RWPE2 (cell line): ENCODE data around the gene NRM.
A peak's percentile ranks its signal among the peaks of the same experiment; 100 is the strongest.

Experiments
- ATAC-seq: fragments of 200-7000 bp; cut with Tn5 transposase; 3 replicates; pipeline ENCODE4 v1.9.1; 2021; ENCODE audit warnings: low read depth
- DNase-seq: peaks from one replicate; pipeline ENCODE4 v3.0.0-alpha.2; 2020; ENCODE audit warnings: low spot score
- H3K27ac ChIP-seq: fragments of 450-650 bp; 2 replicates; pipeline ENCODE4 v1.5.1; 2017; ENCODE audit warnings: mild to moderate bottlenecking; ENCODE audit not compliant: poor library complexity, severe bottlenecking
- H3K27me3 ChIP-seq: fragments of 250-450 bp; sonication (Bioruptor Pico); 2 replicates; pipeline ENCODE4 v1.5.1; 2021; ENCODE audit warnings: mild to moderate bottlenecking, moderate library complexity; ENCODE audit not compliant: insufficient read depth, poor library complexity, severe bottlenecking
- H3K36me3 ChIP-seq: fragments of 250-450 bp; sonication (Bioruptor Pico); 2 replicates; pipeline ENCODE4 v1.5.1; 2020; ENCODE audit warnings: low read depth, mild to moderate bottlenecking, moderate library complexity
- H3K4me1 ChIP-seq: fragments of 250-450 bp; sonication (Bioruptor Pico); 2 replicates; pipeline ENCODE4 v1.5.1; 2021; ENCODE audit warnings: mild to moderate bottlenecking, moderate library complexity; ENCODE audit not compliant: insufficient read depth, poor library complexity, severe bottlenecking
- H3K4me3 ChIP-seq: fragments of 250-450 bp; sonication (Bioruptor Pico); 2 replicates; pipeline ENCODE4 v1.5.1; 2021; ENCODE audit warnings: mild to moderate bottlenecking, moderate library complexity; ENCODE audit not compliant: severe bottlenecking
- H3K9me3 ChIP-seq: fragments of 250-450 bp; sonication (Bioruptor Pico); 2 replicates; pipeline ENCODE4 v1.5.1; 2021; ENCODE audit warnings: mild to moderate bottlenecking, moderate library complexity; ENCODE audit not compliant: severe bottlenecking
- TF ChIP-seq, protein P1 (sequence below): fragments of 450-650 bp; IDR thresholded peaks from one replicate; pipeline ENCODE4 v1.5.1; 2017; ENCODE audit warnings: mild to moderate bottlenecking, moderate library complexity; ENCODE audit not compliant: poor library complexity, severe bottlenecking

NRM gene

DNA sequence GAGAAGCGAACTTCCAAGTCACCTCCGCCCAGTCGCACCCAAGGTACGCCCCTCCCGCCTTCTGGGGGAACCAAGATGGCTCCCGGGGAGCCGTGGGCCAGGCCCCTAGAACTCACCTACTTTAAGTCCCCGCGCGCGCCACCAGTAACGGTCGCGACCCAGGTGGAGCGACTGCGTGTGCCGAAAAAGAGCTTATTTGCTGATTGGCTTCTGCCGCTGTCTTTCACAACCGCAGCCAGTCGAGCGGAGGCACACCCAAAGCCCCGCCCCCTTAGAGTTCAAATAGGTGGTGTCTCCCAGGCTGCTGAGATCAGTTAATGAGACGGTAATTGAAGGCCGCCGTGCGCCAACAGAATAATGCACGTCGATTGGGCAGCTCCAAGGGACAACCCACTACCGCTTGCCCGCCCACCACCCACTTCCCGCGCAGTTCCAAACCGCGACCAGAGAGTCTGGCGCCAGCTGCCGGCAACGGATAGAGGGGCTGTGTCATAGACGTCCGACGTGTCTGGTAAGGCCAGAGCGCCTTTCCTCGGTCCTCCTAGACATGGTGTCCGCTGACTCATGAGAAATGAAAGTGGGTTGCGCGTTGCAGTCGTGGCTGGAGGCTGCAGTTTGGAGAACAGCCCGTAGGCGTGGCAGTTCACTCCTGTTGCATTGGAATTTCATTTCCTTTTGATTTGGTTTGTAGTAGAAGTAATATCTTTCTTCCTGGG is 26.5 kb upstream of the NRM start, which contains the start of gene MDC1:
Gene MDC1, minus strand, starts transcription at position 153 of the 716 bp plus-strand sequence. CDS start 2,106 bp downstream, outside the sequence.
- Histone ChIP-seq H3K4me3 (peak within 1 kb of the TSS; percentile 56), H3K36me3 (peaks cover 48% of the 10 kb centered on the region)

DNA sequence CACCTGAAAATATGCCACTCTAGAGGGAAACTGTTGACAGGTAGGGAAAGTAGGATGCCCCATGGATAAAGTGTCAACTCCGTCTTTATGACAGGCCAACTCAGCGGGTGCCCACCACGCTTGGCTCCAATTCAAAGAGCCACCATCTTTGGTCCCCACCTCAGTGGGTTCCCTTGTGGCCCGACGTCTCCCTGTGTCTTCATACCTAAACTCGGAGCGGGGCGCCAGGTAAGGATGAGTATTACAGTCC is 26.0 kb upstream of the NRM start:
- TF ChIP-seq, protein P1, sequence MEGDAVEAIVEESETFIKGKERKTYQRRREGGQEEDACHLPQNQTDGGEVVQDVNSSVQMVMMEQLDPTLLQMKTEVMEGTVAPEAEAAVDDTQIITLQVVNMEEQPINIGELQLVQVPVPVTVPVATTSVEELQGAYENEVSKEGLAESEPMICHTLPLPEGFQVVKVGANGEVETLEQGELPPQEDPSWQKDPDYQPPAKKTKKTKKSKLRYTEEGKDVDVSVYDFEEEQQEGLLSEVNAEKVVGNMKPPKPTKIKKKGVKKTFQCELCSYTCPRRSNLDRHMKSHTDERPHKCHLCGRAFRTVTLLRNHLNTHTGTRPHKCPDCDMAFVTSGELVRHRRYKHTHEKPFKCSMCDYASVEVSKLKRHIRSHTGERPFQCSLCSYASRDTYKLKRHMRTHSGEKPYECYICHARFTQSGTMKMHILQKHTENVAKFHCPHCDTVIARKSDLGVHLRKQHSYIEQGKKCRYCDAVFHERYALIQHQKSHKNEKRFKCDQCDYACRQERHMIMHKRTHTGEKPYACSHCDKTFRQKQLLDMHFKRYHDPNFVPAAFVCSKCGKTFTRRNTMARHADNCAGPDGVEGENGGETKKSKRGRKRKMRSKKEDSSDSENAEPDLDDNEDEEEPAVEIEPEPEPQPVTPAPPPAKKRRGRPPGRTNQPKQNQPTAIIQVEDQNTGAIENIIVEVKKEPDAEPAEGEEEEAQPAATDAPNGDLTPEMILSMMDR, result no peak
- no peak for ATAC-seq
- peaks cover 19% of the 10 kb centered on the region for H3K4me1 ChIP-seq

More for the DNA sequence above, 26.5 kb upstream of the NRM start, which contains the start of gene MDC1:
- peaks cover 19% of the 10 kb centered on the region for H3K4me1 ChIP-seq
- ATAC-seq, result peak; percentile 84
- peak within 1 kb of the TSS; percentile 96 for H3K27ac ChIP-seq
- TF ChIP-seq, protein P1, result no peak
- H3K27me3 ChIP-seq, result no peaks in the 10 kb centered on the region
- DNase-seq, result peak; percentile 100
- H3K9me3 ChIP-seq, result no peaks in the 10 kb centered on the region

DNA sequence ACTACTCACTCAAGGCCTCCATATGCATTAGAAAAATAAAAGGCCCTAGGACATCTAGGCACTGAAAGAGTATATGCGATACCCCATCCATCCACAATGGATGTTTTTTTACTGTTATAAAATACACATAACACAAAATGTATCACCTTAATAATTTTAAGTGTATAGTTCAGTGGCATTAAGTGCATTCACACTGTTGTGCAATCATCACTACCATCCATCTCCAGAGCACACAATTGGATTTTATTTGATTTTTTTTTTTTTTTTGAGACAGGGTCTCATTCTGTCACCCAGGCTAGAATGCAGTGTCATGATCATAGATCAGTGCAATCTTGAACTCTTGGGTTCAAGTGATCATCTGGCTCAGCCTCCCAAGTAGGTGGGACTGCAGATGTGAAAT is 23.5 kb upstream of the NRM start:
- H3K9me3 ChIP-seq, result no peaks in the 10 kb centered on the region
- H3K27ac ChIP-seq, result no peak overlapping the region
- peaks cover 19% of the 10 kb centered on the region for H3K4me1 ChIP-seq
- ATAC-seq (no peak), DNase-seq (no peak)
- no peaks in the 10 kb centered on the region for H3K27me3 ChIP-seq
- no peak overlapping the region for H3K4me3 ChIP-seq
- TF ChIP-seq, protein P1, result no peak
- H3K36me3 ChIP-seq, result peaks cover 58% of the 10 kb centered on the region

More for the DNA sequence above, 26.0 kb upstream of the NRM start:
- H3K4me3 ChIP-seq, result peak overlapping the region; percentile 56
- no peak for DNase-seq
- H3K36me3 ChIP-seq, result peaks cover 47% of the 10 kb centered on the region
- H3K27ac ChIP-seq, result peak overlapping the region; percentile 96
- H3K9me3 ChIP-seq, result no peaks in the 10 kb centered on the region
- no peaks in the 10 kb centered on the region for H3K27me3 ChIP-seq

DNA sequence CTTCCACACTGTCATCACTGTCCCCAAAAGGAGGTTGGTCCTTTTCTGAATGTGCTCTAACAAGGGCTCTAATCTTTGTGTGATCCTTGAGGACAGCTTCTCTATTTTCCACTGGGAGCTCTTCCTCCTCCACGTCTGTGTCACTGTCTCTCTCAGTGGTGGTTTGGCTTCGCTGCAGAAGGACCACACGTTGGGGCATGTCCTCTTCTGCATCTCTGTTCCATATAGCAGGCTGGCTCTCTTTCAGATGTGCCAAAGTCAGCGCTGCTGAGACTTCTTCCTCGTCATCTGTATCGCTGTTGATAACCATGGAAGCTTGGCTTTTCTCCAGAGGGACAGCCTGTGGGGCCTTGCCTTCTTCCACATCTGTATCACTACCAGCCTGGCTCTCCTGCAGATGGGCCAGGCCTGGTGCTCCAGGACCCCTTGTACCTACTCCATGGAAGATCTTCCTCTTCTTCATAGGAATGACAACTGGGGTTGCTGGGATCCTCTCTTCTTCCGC is 21.7 kb upstream of the NRM start:
- DNase-seq (no peak), ATAC-seq (no peak)
- peaks cover 69% of the 10 kb centered on the region for H3K36me3 ChIP-seq
- H3K27me3 ChIP-seq, result no peaks in the 10 kb centered on the region
- no peak overlapping the region for H3K4me3 ChIP-seq
- TF ChIP-seq, protein P1, result no peak
- H3K9me3 ChIP-seq, result no peaks in the 10 kb centered on the region
- H3K4me1 ChIP-seq, result peaks cover 6% of the 10 kb centered on the region
- no peak overlapping the region for H3K27ac ChIP-seq

DNA sequence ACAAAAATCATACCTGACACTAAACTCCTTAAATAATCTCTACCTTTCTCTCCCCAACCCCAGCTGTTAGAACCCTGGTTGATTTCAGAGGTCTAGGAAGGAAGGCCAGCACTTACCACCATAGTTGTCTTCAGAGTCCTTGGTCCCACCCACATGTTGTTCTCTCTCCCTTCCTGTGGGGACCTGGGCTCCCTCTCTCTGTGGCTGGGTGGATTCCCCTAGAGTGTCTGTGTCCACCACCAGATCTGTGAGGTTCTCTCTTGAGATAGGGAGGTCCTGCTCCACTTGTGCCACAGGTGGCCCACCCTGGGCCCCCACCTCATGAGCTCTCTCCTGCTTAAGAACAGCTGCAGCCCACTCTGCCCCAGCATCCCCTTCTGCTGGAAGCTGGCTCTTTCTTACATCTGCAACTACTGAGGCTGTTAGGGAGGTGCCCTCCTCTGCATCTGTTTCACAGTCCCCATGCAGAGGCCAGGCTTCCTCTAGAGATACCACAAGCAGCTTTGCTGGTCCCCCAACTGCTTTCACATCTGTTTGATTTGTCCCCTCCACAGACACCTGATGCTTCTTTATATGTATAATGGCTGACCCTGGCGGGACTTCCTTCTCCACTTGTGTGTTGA is 21.1 kb upstream of the NRM start:
- DNase-seq (no peak), ATAC-seq (no peak)
- no peaks in the 10 kb centered on the region for H3K27me3 ChIP-seq
- peaks cover 72% of the 10 kb centered on the region for H3K36me3 ChIP-seq
- H3K27ac ChIP-seq, result no peak overlapping the region
- TF ChIP-seq, protein P1, result no peak
- H3K4me1 ChIP-seq, result peaks cover 6% of the 10 kb centered on the region
- H3K4me3 ChIP-seq, result no peak overlapping the region
- no peaks in the 10 kb centered on the region for H3K9me3 ChIP-seq
